Mucosa of stomach (tissue), 1 donor: ENCODE results near the gene IPO11.

Source experiments
- H3K27me3 ChIP-seq: one replicate; pipeline ENCODE4 v1.7.0; 2013; ENCODE audit warnings: mild to moderate bottlenecking, low read length; ENCODE audit not compliant: control insufficient read depth, insufficient read depth
- H3K36me3 ChIP-seq: one replicate; pipeline ENCODE4 v1.7.0; 2013; ENCODE audit warnings: low read length; ENCODE audit not compliant: control insufficient read depth, insufficient read depth
- H3K4me1 ChIP-seq: one replicate; pipeline ENCODE4 v1.7.0; 2013; ENCODE audit warnings: mild to moderate bottlenecking, low read length; ENCODE audit not compliant: control insufficient read depth, insufficient read depth
- H3K4me3 ChIP-seq: one replicate; pipeline ENCODE4 v1.7.0; 2013; ENCODE audit warnings: low read length
- H3K9ac ChIP-seq: one replicate; pipeline ENCODE4 v1.7.0; 2013; ENCODE audit warnings: mild to moderate bottlenecking, low read length, moderate library complexity
- H3K9me3 ChIP-seq: one replicate; pipeline ENCODE4 v1.7.0; 2013; ENCODE audit warnings: mild to moderate bottlenecking, low read length, moderate library complexity; ENCODE audit not compliant: control insufficient read depth
- donor health status: Pancreatic carcinoma.

IPO11 gene

GRCh38 chr5:62403411-62404250, 8.9 kb upstream of the IPO11 start, which contains the start of gene DIMT1:
DIMT1 (minus strand) TSS chr5:62403905; CDS start chr5:62403772, 133 bp downstream.
- H3K4me3 ChIP-seq = peak within 1 kb of the TSS; percentile 12
- peak within 1 kb of the TSS; percentile 83 for H3K9ac ChIP-seq
- H3K36me3 ChIP-seq = no peaks in the 10 kb centered on the region
- H3K4me1 ChIP-seq = no peaks in the 10 kb centered on the region
- H3K27me3 ChIP-seq = no peaks in the 10 kb centered on the region
- no peaks in the 10 kb centered on the region for H3K9me3 ChIP-seq

- Histone ChIP-seq H3K36me3 (no peaks in the 10 kb centered on the region), H3K9ac (no peak overlapping the region), H3K4me1 (peaks cover 6% of the 10 kb centered on the region), H3K27me3 (no peaks in the 10 kb centered on the region), H3K4me3 (peak overlapping the region; percentile 20), H3K9me3 (no peaks in the 10 kb centered on the region)
Observed at GRCh38 chr5:62413711-62414110, 1.1 kb downstream of the IPO11 start.

- peaks cover 4% of the 10 kb centered on the region for H3K4me1 ChIP-seq
- H3K4me3 ChIP-seq = no peak overlapping the region
- no peaks in the 10 kb centered on the region for H3K36me3 ChIP-seq
- no peak overlapping the region for H3K9ac ChIP-seq
- no peaks in the 10 kb centered on the region for H3K9me3 ChIP-seq
- H3K27me3 ChIP-seq = no peaks in the 10 kb centered on the region
Observed at GRCh38 chr5:62418462-62419076, 6.0 kb downstream of the IPO11 start.

GRCh38 chr5:62419609-62420008, 7.0 kb downstream of the IPO11 start:
- no peaks in the 10 kb centered on the region for H3K4me1 ChIP-seq
- no peaks in the 10 kb centered on the region for H3K27me3 ChIP-seq
- H3K9me3 ChIP-seq = no peaks in the 10 kb centered on the region
- no peaks in the 10 kb centered on the region for H3K36me3 ChIP-seq
- H3K9ac ChIP-seq = no peak overlapping the region
- no peak overlapping the region for H3K4me3 ChIP-seq

GRCh38 chr5:62421414-62421813, 8.9 kb downstream of the IPO11 start:
- Histone ChIP-seq H3K4me3 (no peak overlapping the region), H3K9me3 (no peaks in the 10 kb centered on the region), H3K4me1 (no peaks in the 10 kb centered on the region), H3K36me3 (no peaks in the 10 kb centered on the region), H3K27me3 (no peaks in the 10 kb centered on the region), H3K9ac (no peak overlapping the region)

GRCh38 chr5:62424763-62425162, 12.2 kb downstream of the IPO11 start:
- Histone ChIP-seq H3K27me3 (no peaks in the 10 kb centered on the region), H3K9ac (no peak overlapping the region), H3K36me3 (no peaks in the 10 kb centered on the region), H3K4me3 (no peak overlapping the region), H3K9me3 (no peaks in the 10 kb centered on the region), H3K4me1 (no peaks in the 10 kb centered on the region)

GRCh38 chr5:62431735-62432620, 19.4 kb downstream of the IPO11 start:
- no peak overlapping the region for H3K9ac ChIP-seq
- no peaks in the 10 kb centered on the region for H3K36me3 ChIP-seq
- H3K27me3 ChIP-seq = no peaks in the 10 kb centered on the region
- H3K4me3 ChIP-seq = no peak overlapping the region
- no peaks in the 10 kb centered on the region for H3K9me3 ChIP-seq
- H3K4me1 ChIP-seq = peaks cover 8% of the 10 kb centered on the region

- Histone ChIP-seq H3K27me3 (no peaks in the 10 kb centered on the region), H3K36me3 (no peaks in the 10 kb centered on the region), H3K4me1 (peaks cover 8% of the 10 kb centered on the region), H3K9ac (no peak overlapping the region), H3K9me3 (no peaks in the 10 kb centered on the region), H3K4me3 (no peak overlapping the region)
Observed at GRCh38 chr5:62432621-62433064, 20.1 kb downstream of the IPO11 start.

GRCh38 chr5:62448528-62448927, 36.0 kb downstream of the IPO11 start:
- Histone ChIP-seq H3K9ac (no peak overlapping the region), H3K9me3 (no peaks in the 10 kb centered on the region), H3K4me1 (no peaks in the 10 kb centered on the region), H3K4me3 (no peak overlapping the region), H3K36me3 (no peaks in the 10 kb centered on the region), H3K27me3 (no peaks in the 10 kb centered on the region)

GRCh38 chr5:62450259-62450658, 37.7 kb downstream of the IPO11 start:
- Histone ChIP-seq H3K4me1 (no peaks in the 10 kb centered on the region), H3K36me3 (no peaks in the 10 kb centered on the region), H3K9ac (no peak overlapping the region), H3K27me3 (no peaks in the 10 kb centered on the region), H3K4me3 (no peak overlapping the region), H3K9me3 (no peaks in the 10 kb centered on the region)

- no peaks in the 10 kb centered on the region for H3K36me3 ChIP-seq
- no peaks in the 10 kb centered on the region for H3K9me3 ChIP-seq
- no peaks in the 10 kb centered on the region for H3K27me3 ChIP-seq
- H3K4me3 ChIP-seq = no peak overlapping the region
- peaks cover 6% of the 10 kb centered on the region for H3K4me1 ChIP-seq
- H3K9ac ChIP-seq = no peak overlapping the region
Observed at GRCh38 chr5:62457071-62457470, 44.5 kb downstream of the IPO11 start.

- Histone ChIP-seq H3K4me1 (peaks cover 6% of the 10 kb centered on the region), H3K4me3 (no peak overlapping the region), H3K36me3 (no peaks in the 10 kb centered on the region), H3K9ac (no peak overlapping the region), H3K9me3 (no peaks in the 10 kb centered on the region), H3K27me3 (no peaks in the 10 kb centered on the region)
Observed at GRCh38 chr5:62460578-62460983, 48.0 kb downstream of the IPO11 start.
